Peyer's patch (tissue), 4 donors: Measurements from ENCODE around the gene PTPRR.

Experiments used
- POLR2A ChIP-seq, 2 donors: fragments of 450-650 bp; IDR thresholded peaks; one replicate each; pipeline ENCODE4 v1.5.1; 2017; ENCODE audit warnings: antibody characterized with exemption in 2 of 2, mild to moderate bottlenecking in 2 of 2, moderate library complexity in 2 of 2
- TF ChIP-seq, protein P1 (sequence below), 6 experiments: fragments of 450-650 bp in 4 of 6; fragments of 200-600 bp in 2 of 6; sonication (generic) in 1 of 6; IDR thresholded peaks; one replicate each; pipeline ENCODE4 v1.5.1; 2017 to 2019; ENCODE audit warnings: antibody characterized with exemption in 6 of 6, mild to moderate bottlenecking in 3 of 6, moderate library complexity in 1 of 6

DNA sequence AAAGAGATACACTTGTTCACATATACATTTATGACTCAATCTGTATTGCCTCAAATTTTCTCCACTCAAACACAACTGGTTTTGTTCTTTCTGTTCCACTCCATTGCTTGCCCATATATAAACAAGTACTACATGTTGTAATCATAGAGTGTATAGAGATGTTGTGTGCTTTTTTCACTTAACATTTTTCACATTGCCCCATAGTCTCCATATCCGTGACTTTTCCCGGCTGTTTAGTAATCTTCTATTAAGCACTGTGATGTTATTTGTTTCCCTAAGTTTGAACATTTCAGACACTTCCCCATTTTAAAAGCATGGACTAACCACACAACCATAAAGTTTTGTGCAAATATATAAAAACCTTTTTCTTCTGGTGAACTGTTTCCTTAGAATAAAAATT, 45.5 kb upstream of the PTPRR start:
- TF ChIP-seq, protein P1, sequence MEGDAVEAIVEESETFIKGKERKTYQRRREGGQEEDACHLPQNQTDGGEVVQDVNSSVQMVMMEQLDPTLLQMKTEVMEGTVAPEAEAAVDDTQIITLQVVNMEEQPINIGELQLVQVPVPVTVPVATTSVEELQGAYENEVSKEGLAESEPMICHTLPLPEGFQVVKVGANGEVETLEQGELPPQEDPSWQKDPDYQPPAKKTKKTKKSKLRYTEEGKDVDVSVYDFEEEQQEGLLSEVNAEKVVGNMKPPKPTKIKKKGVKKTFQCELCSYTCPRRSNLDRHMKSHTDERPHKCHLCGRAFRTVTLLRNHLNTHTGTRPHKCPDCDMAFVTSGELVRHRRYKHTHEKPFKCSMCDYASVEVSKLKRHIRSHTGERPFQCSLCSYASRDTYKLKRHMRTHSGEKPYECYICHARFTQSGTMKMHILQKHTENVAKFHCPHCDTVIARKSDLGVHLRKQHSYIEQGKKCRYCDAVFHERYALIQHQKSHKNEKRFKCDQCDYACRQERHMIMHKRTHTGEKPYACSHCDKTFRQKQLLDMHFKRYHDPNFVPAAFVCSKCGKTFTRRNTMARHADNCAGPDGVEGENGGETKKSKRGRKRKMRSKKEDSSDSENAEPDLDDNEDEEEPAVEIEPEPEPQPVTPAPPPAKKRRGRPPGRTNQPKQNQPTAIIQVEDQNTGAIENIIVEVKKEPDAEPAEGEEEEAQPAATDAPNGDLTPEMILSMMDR (IDR thresholded peaks at IDR 0.05), result no peak
- no peak for TF ChIP-seq POLR2A (IDR thresholded peaks at IDR 0.05)
